HCT116 (cell line): ENCODE data around the gene IPCEF1.

Source experiments
- CTCF ChIP-seq, 3 experiments: fragments of 200-600 bp in 1 of 3; sonication (generic) in 1 of 3; IDR thresholded peaks in 2 of 3; conservative IDR thresholded peaks in 1 of 3; 2 replicates each; pipeline ENCODE4 v1.5.1; 2012 to 2017; ENCODE audit warnings: low read depth in 2 of 3, low read length in 2 of 3, antibody characterized with exemption in 1 of 3, borderline replicate concordance in 1 of 3, control low read depth in 1 of 3, mild to moderate bottlenecking in 1 of 3, mixed read lengths in 1 of 3, mixed run types in 1 of 3, moderate library complexity in 1 of 3; ENCODE audit not compliant: insufficient read depth in 1 of 3
- EGR1 ChIP-seq: IDR thresholded peaks from 2 replicates; pipeline ENCODE4 v1.6.1; 2012; ENCODE audit warnings: low read depth
- ELF1 ChIP-seq: IDR thresholded peaks from 2 replicates; pipeline ENCODE4 v1.6.1; 2012; ENCODE audit warnings: low read depth, borderline replicate concordance
- EZH2 ChIP-seq: fragments of 200-600 bp; sonication (generic); IDR thresholded peaks from 2 replicates; pipeline ENCODE4 v1.6.1; 2017; ENCODE audit warnings: antibody characterized with exemption, mixed run types
- MAX ChIP-seq: IDR thresholded peaks from 2 replicates; pipeline ENCODE4 v1.6.1; 2012
- POLR2A ChIP-seq: IDR thresholded peaks from 2 replicates; pipeline ENCODE4 v1.7.0; 2011; ENCODE audit warnings: borderline replicate concordance; ENCODE audit not compliant: insufficient read depth, insufficient read length; ENCODE audit errors: extremely low read depth
- POLR2AphosphoS5 ChIP-seq: IDR thresholded peaks from 2 replicates; pipeline ENCODE4 v1.6.1; 2011; ENCODE audit warnings: mild to moderate bottlenecking, low read depth, low read length, moderate library complexity
- REST ChIP-seq: IDR thresholded peaks from 2 replicates; pipeline ENCODE4 v1.6.1; 2012; ENCODE audit warnings: low read depth
- SRF ChIP-seq: IDR thresholded peaks from 2 replicates; pipeline ENCODE4 v1.6.1; 2012; ENCODE audit warnings: low read depth
- YY1 ChIP-seq: IDR thresholded peaks from 2 replicates; pipeline ENCODE4 v1.6.1; 2011; ENCODE audit warnings: low read length, low read depth, moderate library complexity, mild to moderate bottlenecking; ENCODE audit not compliant: insufficient replicate concordance; ENCODE audit errors: extremely low read depth

- TF ChIP-seq CTCF (IDR thresholded peaks at IDR 0.05 in 2 of 3, conservative IDR thresholded peaks at IDR 0.05 in 1 of 3; ENCODE audit: borderline replicate concordance in 1 of 3, insufficient read depth in 1 of 3, low read depth in 2 of 3, low read length in 2 of 3) (no peak), POLR2A (no peak), ELF1 (no peak), YY1 (no peak), POLR2AphosphoS5 (no peak), REST (no peak), EZH2 (no peak), SRF (no peak), EGR1 (no peak), MAX (no peak)
Measured at GRCh38 chr6:154289818-154290508, 66.6 kb downstream of the IPCEF1 start.
